Measurements from ENCODE around the gene LIMS1.
A peak's percentile ranks its signal among the peaks of the same experiment; 100 is the strongest.
"Not testable (repeated sequence)": the region's sequence is repeated elsewhere in the genome, so short reads cannot be mapped to it uniquely, and the experiment has no call there.

LIMS1 gene

GRCh38 chr2:108553209-108553919 is 19.1 kb downstream of the LIMS1 start:
- DNase-seq, result no peak

GRCh38 chr2:108554528-108554927 is 20.3 kb downstream of the LIMS1 start:
- DNase-seq, result no peak

DNA sequence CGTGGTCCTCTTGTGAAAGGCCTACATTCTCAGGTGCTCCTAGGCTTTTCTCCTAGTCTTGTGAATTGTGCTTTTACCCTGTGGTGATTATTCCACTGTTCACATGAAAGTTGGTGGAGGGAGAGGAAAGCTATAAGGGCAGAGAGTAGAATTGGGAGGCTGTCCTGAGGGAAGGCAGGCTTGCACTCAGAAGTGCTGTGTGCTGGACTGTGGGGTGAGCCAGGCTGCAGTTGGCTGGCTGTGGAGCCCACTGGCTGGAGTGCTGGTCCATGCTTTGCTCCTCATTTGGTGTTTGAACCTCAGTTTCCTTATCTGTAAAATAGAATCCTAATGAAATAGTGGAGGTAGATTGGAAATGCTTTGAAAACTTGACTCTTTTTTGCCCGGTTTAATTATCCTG is 21.3 kb downstream of the LIMS1 start:
- no peak for DNase-seq

DNA sequence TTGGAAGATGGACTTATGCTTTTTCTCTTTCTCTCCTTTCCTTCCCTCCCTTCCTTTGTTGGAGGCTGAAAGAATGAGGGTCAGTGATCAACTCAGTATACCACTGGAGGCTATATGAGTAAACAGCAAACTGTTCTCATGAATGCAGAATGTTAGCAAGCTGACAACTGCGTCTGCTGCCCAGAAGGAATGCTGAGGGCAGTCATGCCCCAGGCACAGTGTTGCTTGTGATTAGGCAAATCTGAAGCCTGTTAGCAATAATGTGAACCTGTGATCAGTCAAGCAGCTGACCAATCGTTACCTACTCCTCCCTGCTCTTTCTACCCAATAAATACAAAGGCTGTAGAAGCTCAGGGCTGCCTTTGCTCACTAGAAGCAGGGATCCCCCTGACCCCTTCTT is 22.3 kb downstream of the LIMS1 start:
- DNase-seq, result not testable (repeated sequence)

GRCh38 chr2:108560241-108560811 is 26.1 kb downstream of the LIMS1 start:
- no peak for DNase-seq

GRCh38 chr2:108560895-108561530 is 26.7 kb downstream of the LIMS1 start:
- DNase-seq, result no peak

- no peak for DNase-seq
Measured at GRCh38 chr2:108562274-108562673, 28.0 kb downstream of the LIMS1 start.

DNA sequence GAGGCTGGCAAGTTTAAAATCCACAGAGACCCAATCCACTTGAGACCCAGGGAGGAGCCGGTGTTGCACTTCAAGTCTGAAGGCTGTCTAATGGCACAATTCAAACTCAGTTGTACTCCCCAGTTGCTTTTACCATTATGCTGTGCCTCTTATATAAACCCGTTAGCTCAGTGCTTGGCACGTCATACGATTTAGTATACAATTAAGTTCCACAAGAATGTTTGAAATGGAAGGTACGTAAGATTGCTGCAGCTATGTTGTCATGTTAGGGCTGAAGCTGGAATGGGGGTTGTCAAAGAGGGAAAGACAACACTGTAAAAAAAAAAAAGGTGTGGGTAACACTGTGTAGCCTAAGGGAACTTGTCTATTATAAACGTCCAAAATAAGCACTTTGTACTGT is 30.2 kb downstream of the LIMS1 start:
- no peak for DNase-seq

DNA sequence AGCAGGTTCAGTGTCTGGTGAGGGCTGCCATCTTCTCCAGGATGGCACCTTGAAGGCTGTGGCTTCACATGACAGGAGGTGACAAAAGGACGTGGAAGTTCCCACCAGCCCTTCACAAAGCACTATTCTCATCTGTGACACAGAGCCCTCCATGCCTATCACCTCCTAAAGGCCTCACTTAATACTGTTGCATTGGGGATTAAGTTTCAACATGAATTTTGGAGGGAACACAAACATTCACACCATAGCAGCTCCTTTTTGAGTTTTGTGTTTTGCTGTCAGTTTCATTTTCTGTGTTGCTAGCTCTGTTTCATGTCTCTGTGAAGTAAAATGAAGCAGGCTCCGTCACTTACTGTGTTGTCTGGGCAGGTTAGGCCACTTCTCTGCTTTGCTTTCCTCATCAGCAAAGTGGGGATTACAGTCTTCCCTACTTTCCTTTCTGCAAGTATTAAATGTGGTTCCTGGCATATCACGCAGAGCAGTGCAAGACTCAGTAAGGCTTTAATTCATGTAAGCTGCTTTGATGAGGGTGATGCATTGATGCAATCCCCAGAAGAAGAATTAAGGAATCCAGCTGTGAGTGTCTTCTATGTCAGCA is 31.6 kb downstream of the LIMS1 start:
- no peak for DNase-seq

- no peak for DNase-seq
Measured at GRCh38 chr2:108570416-108570815, 36.1 kb downstream of the LIMS1 start.

DNA sequence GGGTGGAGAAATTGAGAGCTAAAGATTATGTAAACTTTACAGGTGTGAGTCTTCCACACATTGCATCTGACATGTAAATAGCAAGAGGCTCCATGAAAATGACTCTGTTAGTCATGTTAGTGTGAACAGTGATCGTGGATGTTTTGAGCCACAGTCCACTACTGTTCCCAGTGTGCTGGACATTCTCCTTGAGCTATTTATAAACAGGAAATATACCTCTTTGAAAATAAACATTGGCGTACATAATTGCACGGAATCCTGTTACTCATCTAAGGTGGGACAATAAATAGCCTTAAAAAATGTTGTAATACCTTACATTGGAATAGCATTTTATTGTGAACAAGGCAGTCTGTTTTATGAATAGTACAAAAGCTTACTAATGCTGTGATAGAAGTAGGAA is 37.0 kb downstream of the LIMS1 start:
- no peak for DNase-seq

DNA sequence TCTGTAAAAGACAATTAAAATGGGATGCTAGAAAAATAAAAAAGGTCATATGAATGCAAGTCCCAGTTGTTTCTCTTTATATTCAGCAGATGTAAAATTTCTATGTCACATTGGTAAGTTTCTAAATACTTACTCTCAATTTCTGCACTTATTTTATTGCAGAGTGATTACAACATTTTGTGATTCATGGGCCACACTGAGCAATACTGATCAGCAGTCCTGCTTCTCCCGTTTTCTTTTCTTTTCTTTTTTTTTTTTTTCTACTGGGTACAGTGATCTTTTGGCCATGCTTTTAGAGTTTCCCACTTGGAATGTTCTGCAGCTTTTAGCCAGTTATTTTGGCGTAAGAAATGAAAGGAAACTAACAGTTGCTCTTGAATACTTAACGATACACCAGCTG is 38.8 kb downstream of the LIMS1 start:
- DNase-seq, result no peak

GRCh38 chr2:108574332-108574731 is 40.1 kb downstream of the LIMS1 start:
- DNase-seq, result no peak

GRCh38 chr2:108575132-108575966 is 41.1 kb downstream of the LIMS1 start:
- no peak for DNase-seq

GRCh38 chr2:108577099-108577498 is 42.8 kb downstream of the LIMS1 start:
- no peak for DNase-seq

GRCh38 chr2:108579623-108580022 is 45.4 kb downstream of the LIMS1 start:
- no peak for DNase-seq

GRCh38 chr2:108580050-108580449 is 45.8 kb downstream of the LIMS1 start:
- DNase-seq, result no peak

GRCh38 chr2:108583903-108584520 is 49.7 kb downstream of the LIMS1 start:
- DNase-seq, result peak; percentile 74

- no peak for DNase-seq
Measured at GRCh38 chr2:108585436-108585835, 51.2 kb downstream of the LIMS1 start.

DNA sequence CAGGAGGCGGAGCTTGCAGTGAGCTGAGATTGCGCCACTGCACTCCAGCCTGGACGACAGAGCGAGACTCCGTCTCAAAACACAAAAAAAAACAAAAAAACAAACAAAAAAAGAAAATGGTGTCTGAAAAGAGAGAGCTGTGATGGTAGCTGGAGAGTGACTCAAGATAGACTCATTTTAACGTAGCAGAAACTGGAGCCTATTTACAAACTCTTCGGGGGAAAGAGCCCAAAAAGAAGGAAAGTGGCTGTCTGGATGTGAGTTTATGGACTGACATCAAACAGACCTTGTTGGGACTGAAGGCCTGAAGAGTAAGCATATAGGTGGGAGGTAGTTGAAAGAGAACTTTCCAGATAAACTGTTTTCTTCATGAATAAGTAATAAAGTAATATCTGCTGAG is 51.8 kb downstream of the LIMS1 start:
- DNase-seq, result no peak

DNA sequence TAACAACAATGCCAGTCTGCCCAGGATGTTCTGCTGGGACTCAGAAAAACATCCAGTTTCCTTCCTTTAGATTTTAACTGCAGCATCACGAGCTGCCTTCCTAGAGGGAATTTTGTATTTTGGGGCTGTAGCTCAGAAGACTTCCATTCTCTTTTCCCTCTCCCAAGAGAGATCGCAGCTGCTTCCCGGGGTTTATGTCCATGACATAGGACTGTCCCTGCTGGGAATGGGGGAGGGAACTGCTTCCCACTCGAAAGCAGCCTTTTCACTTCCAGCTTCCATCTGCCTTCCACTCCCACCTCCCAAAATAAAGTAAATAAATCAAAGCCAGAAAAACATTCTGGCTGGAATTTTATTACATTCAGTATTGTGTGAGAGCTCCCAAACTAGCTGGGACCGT is 52.4 kb downstream of the LIMS1 start:
- DNase-seq, result no peak

GRCh38 chr2:108587621-108588020 is 53.4 kb downstream of the LIMS1 start:
- DNase-seq, result no peak

Data from NCI-H1694 treated with DMSO at 0.1 percent for 48 hours (cell line).